ENCODE data around the gene SOX6.

DNA sequence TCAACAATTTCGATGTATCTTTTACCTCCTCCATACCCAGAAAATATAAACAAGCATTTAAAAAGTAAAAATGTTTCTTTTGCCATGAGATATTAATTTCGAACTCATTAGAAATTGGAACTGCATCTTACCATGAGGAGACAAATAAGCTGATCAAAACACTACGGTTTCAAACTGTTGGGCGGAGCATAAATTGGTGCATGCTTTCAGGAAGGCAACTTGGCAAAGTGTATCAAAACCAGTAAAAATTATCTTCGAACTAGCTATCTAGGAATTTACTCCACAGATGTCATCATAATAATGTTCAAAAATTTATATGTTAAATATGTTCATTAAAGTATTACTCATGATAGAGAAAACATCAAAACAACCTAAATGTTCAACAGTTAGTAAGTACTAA is 21.4 kb upstream of the SOX6 start:
- TF ChIP-seq, protein P1, sequence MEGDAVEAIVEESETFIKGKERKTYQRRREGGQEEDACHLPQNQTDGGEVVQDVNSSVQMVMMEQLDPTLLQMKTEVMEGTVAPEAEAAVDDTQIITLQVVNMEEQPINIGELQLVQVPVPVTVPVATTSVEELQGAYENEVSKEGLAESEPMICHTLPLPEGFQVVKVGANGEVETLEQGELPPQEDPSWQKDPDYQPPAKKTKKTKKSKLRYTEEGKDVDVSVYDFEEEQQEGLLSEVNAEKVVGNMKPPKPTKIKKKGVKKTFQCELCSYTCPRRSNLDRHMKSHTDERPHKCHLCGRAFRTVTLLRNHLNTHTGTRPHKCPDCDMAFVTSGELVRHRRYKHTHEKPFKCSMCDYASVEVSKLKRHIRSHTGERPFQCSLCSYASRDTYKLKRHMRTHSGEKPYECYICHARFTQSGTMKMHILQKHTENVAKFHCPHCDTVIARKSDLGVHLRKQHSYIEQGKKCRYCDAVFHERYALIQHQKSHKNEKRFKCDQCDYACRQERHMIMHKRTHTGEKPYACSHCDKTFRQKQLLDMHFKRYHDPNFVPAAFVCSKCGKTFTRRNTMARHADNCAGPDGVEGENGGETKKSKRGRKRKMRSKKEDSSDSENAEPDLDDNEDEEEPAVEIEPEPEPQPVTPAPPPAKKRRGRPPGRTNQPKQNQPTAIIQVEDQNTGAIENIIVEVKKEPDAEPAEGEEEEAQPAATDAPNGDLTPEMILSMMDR (conservative IDR thresholded peaks at IDR 0.05; ENCODE audit: low read depth in 2 of 2): no peak
- TF ChIP-seq CREB1 (CRISPR knock-in tag; IDR thresholded peaks at IDR 0.05; ENCODE audit: low read depth) (no peak), EZH2phosphoT487 (IDR thresholded peaks at IDR 0.05; ENCODE audit: unreplicated experiment) (no peak), EZH2 (IDR thresholded peaks at IDR 0.05; ENCODE audit: low read depth, unreplicated experiment) (no peak), POLR2AphosphoS5 (IDR thresholded peaks at IDR 0.05; ENCODE audit: low read depth) (no peak), JUNB (IDR thresholded peaks at IDR 0.05; ENCODE audit: unreplicated experiment) (no peak), ZNF114 (CRISPR knock-in tag; IDR thresholded peaks at IDR 0.05) (no peak), STAT1 (IDR thresholded peaks at IDR 0.05; ENCODE audit: unreplicated experiment) (no peak), ZNF331 (CRISPR knock-in tag; IDR thresholded peaks at IDR 0.05; ENCODE audit: low read depth) (no peak), NANOG (IDR thresholded peaks at IDR 0.05; ENCODE audit: borderline replicate concordance) (no peak)
- TF ChIP-seq, protein P2, sequence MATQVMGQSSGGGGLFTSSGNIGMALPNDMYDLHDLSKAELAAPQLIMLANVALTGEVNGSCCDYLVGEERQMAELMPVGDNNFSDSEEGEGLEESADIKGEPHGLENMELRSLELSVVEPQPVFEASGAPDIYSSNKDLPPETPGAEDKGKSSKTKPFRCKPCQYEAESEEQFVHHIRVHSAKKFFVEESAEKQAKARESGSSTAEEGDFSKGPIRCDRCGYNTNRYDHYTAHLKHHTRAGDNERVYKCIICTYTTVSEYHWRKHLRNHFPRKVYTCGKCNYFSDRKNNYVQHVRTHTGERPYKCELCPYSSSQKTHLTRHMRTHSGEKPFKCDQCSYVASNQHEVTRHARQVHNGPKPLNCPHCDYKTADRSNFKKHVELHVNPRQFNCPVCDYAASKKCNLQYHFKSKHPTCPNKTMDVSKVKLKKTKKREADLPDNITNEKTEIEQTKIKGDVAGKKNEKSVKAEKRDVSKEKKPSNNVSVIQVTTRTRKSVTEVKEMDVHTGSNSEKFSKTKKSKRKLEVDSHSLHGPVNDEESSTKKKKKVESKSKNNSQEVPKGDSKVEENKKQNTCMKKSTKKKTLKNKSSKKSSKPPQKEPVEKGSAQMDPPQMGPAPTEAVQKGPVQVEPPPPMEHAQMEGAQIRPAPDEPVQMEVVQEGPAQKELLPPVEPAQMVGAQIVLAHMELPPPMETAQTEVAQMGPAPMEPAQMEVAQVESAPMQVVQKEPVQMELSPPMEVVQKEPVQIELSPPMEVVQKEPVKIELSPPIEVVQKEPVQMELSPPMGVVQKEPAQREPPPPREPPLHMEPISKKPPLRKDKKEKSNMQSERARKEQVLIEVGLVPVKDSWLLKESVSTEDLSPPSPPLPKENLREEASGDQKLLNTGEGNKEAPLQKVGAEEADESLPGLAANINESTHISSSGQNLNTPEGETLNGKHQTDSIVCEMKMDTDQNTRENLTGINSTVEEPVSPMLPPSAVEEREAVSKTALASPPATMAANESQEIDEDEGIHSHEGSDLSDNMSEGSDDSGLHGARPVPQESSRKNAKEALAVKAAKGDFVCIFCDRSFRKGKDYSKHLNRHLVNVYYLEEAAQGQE (IDR thresholded peaks at IDR 0.05; ENCODE audit: unreplicated experiment): no peak
- TF ChIP-seq, protein P3, sequence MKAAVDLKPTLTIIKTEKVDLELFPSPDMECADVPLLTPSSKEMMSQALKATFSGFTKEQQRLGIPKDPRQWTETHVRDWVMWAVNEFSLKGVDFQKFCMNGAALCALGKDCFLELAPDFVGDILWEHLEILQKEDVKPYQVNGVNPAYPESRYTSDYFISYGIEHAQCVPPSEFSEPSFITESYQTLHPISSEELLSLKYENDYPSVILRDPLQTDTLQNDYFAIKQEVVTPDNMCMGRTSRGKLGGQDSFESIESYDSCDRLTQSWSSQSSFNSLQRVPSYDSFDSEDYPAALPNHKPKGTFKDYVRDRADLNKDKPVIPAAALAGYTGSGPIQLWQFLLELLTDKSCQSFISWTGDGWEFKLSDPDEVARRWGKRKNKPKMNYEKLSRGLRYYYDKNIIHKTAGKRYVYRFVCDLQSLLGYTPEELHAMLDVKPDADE (IDR thresholded peaks at IDR 0.05): no peak

Data from GM23338 (cell line).